Measurements from ENCODE around the gene ENTPD3. TPM values are rescaled to one million over a fixed set of nuclear protein-coding genes. Genes with fewer than 3 reads are reported as not detected.
"Not testable (repeated sequence)": the region's sequence is repeated elsewhere in the genome, so short reads cannot be mapped to it uniquely, and the experiment has no call there.

Gene ENTPD3
- total RNA-seq, 2 experiments from 2014 or later, result not detected

GRCh38 chr3:40461161-40461560 lies 74.2 kb downstream of the ENTPD3 start:
- Histone ChIP-seq H3K4me2 (ENCODE audit: low read length) (no peak overlapping the region; the same call in 1 of the 2 replicates), H3K36me3 (ENCODE audit: insufficient read depth, low read length) (peaks cover 85% of the 10 kb centered on the region), H3K79me2 (ENCODE audit: insufficient read depth, low read depth, low read length) (peaks cover 48% of the 10 kb centered on the region), H3K4me3 (ENCODE audit: low read depth, low read length, poor library complexity, severe bottlenecking) (no peak overlapping the region), H2AFZ (ENCODE audit: low read length) (no peak overlapping the region), H3K27ac (ENCODE audit: low read depth, low read length, poor library complexity, severe bottlenecking) (no peak overlapping the region), H3K4me1 (ENCODE audit: insufficient read depth, low read length, poor library complexity, severe bottlenecking) (peaks cover 28% of the 10 kb centered on the region), H3K9me3 (ENCODE audit: low read length) (no peaks in the 10 kb centered on the region), H3K9me2 (ENCODE audit: insufficient read depth, low read length) (no peaks in the 10 kb centered on the region), H4K20me1 (ENCODE audit: insufficient read depth, low read length) (peaks cover 26% of the 10 kb centered on the region)
- ChIA-PET POLR2A (interaction anchor here (0.9 to 1.2 kb wide), 2 partner anchors 9 to 17 kb away, joined by 3 to 4 read pairs; no protein-coding TSS in a partner anchor), CTCF (ENCODE audit: unreplicated experiment) (no interaction called here)
- no peak for DNase-seq (ENCODE audit: low spot score)
- no TSS peak for BruUV-seq (replicated peaks)
- intact Hi-C loops (cut with micrococcal nuclease; ENCODE audit: unreplicated experiment), result no loop called here
- TF ChIP-seq EZH2phosphoT487 (IDR thresholded peaks at IDR 0.05; ENCODE audit: borderline replicate concordance, low read depth, low read length), result no peak
- TF ChIP-seq CTCF (conservative IDR thresholded peaks at IDR 0.05; ENCODE audit: low read length), result no peak

- H3K79me2 ChIP-seq (ENCODE audit: insufficient read depth, low read depth, low read length), result peaks cover 34% of the 10 kb centered on the region
- H3K9me2 ChIP-seq (ENCODE audit: insufficient read depth, low read length); H3K27ac ChIP-seq (ENCODE audit: low read depth, low read length, poor library complexity, severe bottlenecking); POLR2A ChIA-PET; BruUV-seq (replicated peaks); DNase-seq (ENCODE audit: low spot score); H3K9me3 ChIP-seq (ENCODE audit: low read length); H3K4me3 ChIP-seq (ENCODE audit: low read depth, low read length, poor library complexity, severe bottlenecking); H2AFZ ChIP-seq (ENCODE audit: low read length); CTCF ChIA-PET (ENCODE audit: unreplicated experiment); H3K4me2 ChIP-seq (ENCODE audit: low read length); intact Hi-C loops (cut with micrococcal nuclease; ENCODE audit: unreplicated experiment): not testable (repeated sequence)
- peaks cover 92% of the 10 kb centered on the region for H3K36me3 ChIP-seq (ENCODE audit: insufficient read depth, low read length)
- H3K4me1 ChIP-seq (ENCODE audit: insufficient read depth, low read length, poor library complexity, severe bottlenecking), result peaks cover 23% of the 10 kb centered on the region
- peaks cover 26% of the 10 kb centered on the region for H4K20me1 ChIP-seq (ENCODE audit: insufficient read depth, low read length)
These were observed 75.9 kb downstream of the ENTPD3 start for GRCh38 chr3:40462838-40463237.

- POLR2A ChIA-PET, result no interaction called here
- H3K4me3 ChIP-seq (ENCODE audit: low read depth, low read length, poor library complexity, severe bottlenecking), result no peak overlapping the region
- H2AFZ ChIP-seq (ENCODE audit: low read length), result no peak overlapping the region
- peaks cover 92% of the 10 kb centered on the region for H3K36me3 ChIP-seq (ENCODE audit: insufficient read depth, low read length)
- H4K20me1 ChIP-seq (ENCODE audit: insufficient read depth, low read length), result peaks cover 18% of the 10 kb centered on the region
- TF ChIP-seq EZH2phosphoT487 (IDR thresholded peaks at IDR 0.05; ENCODE audit: borderline replicate concordance, low read depth, low read length) (no peak), CTCF (conservative IDR thresholded peaks at IDR 0.05; ENCODE audit: low read length) (no peak)
- no TSS peak for BruUV-seq (replicated peaks)
- CTCF ChIA-PET (ENCODE audit: unreplicated experiment), result no interaction called here
- no peaks in the 10 kb centered on the region for H3K9me3 ChIP-seq (ENCODE audit: low read length)
- peaks cover 18% of the 10 kb centered on the region for H3K4me1 ChIP-seq (ENCODE audit: insufficient read depth, low read length, poor library complexity, severe bottlenecking)
- intact Hi-C loops (cut with micrococcal nuclease; ENCODE audit: unreplicated experiment), result no loop called here
- peaks cover 27% of the 10 kb centered on the region for H3K79me2 ChIP-seq (ENCODE audit: insufficient read depth, low read depth, low read length)
- no peak for DNase-seq (ENCODE audit: low spot score)
- no peak overlapping the region for H3K4me2 ChIP-seq (ENCODE audit: low read length)
- H3K9me2 ChIP-seq (ENCODE audit: insufficient read depth, low read length), result no peaks in the 10 kb centered on the region
- H3K27ac ChIP-seq (ENCODE audit: low read depth, low read length, poor library complexity, severe bottlenecking), result no peak overlapping the region
These were observed 76.6 kb downstream of the ENTPD3 start for GRCh38 chr3:40463579-40463978.

Measured in OCI-LY7 (cell line).